ENCODE results near the gene DUSP11. TPM values are rescaled to one million over a fixed set of nuclear protein-coding genes. Genes with fewer than 3 reads are reported as not detected.
"Not testable (repeated sequence)": the region's sequence is repeated elsewhere in the genome, so short reads cannot be mapped to it uniquely, and the experiment has no call there.

DUSP11 gene
- total RNA-seq, 1 experiment from 2014 or later = 22.9 TPM

DNA sequence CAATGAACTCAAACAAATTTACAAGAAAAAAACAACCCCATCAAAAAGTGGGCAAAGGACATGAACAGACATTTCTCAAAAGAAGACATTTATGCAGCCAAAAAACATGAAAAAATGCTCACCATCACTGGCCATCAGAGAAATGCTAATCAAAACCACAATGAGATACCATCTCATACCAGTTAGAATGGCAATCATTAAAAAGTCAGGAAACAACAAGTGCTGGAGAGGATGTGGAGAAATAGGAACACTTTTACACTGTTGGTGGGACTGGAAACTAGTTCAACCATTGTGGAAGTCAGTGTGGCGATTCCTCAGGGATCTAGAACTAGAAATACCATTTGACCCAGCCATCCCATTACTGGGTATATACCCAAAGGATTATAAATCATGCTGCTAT is 53.2 kb downstream of the DUSP11 start:
- H3K4me2 ChIP-seq (ENCODE audit: low read length); H4K20me1 ChIP-seq (ENCODE audit: insufficient read depth); H2AFZ ChIP-seq (ENCODE audit: low read depth, low read length, poor library complexity, severe bottlenecking); BruUV-seq (replicated peaks); H3K27me3 ChIP-seq (ENCODE audit: insufficient read depth, low read length); H3K9me3 ChIP-seq (ENCODE audit: control insufficient read depth in 1 of 2, insufficient read depth in 1 of 2, low read depth in 1 of 2, low read length in 2 of 2); intact Hi-C loops (cut with micrococcal nuclease); H3K79me2 ChIP-seq (ENCODE audit: insufficient read depth, low read length); CTCF ChIA-PET; H3K9ac ChIP-seq (ENCODE audit: low read length); POLR2A ChIA-PET; RAD21 ChIA-PET (ENCODE audit: low non-redundant PET in 1 of 2, low total read pairs in 2 of 2, uncharacterized antibody in 2 of 2, unreplicated experiment in 2 of 2); DNase-seq (ENCODE audit: low read depth, low spot score); H3K4me1 ChIP-seq (ENCODE audit: control insufficient read depth in 1 of 2, insufficient read depth in 2 of 2, low read length in 2 of 2); ATAC-seq; H3K4me3 ChIP-seq (replicated peaks in 1 of 2; ENCODE audit: low read depth in 1 of 2, low read length in 2 of 2); H3K9me2 ChIP-seq (ENCODE audit: insufficient read depth); H3K27ac ChIP-seq (ENCODE audit: low read depth, low read length): not testable (repeated sequence)
- H3K36me3 ChIP-seq (ENCODE audit: control insufficient read depth in 1 of 2, insufficient read depth in 2 of 2, low read length in 2 of 2) = peaks cover 2 to 10% of the 10 kb centered on the region in 2 experiments; a peak in 3 of 4 replicates

DNA sequence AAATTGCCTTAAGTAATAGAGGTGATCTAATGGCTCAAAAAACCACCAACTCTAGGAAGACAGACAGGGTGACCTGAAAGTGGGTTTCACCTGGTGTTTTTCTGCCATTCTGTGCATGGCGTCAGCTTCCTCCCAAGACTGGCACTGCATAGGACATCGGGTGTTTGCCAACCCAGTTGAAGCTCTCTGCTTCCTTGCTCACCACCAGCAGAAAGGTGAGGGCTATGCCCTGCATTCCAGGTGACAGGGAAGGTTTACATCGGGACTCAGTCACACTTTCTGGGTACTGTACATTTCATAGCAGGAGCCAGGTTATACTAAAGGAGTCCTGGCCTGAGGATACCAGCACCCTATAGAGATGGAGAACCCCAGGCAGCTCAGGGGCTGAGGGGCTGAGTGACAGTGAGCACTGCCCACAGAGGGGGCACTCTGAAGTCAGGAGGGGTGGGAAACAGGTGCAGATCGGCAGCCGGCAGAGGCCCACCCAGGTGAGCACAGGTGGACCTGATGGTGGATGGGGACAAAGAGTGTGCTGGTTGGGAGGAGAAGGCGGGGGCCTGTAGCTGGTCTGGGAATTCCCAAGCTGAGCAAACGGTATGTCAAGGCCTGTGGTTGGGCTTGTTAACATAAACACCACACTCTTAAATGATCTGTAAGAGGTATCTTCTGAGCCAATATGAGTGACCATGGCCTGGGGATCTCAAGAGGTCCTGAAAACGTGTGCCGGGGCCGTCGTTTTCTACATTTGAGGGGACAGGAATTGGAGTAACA is 60.9 kb downstream of the DUSP11 start:
- intact Hi-C loops (cut with micrococcal nuclease) = no loop called here
- no TSS peak for BruUV-seq (replicated peaks)
- ChIA-PET CTCF (no interaction called here), POLR2A (no interaction called here), RAD21 (ENCODE audit: low non-redundant PET in 1 of 2, low total read pairs in 2 of 2, uncharacterized antibody in 2 of 2, unreplicated experiment in 2 of 2) (no interaction called here)
- Histone ChIP-seq H3K4me3 (replicated peaks in 1 of 2; ENCODE audit: low read depth in 1 of 2, low read length in 2 of 2) (no peak overlapping the region), H3K27ac (ENCODE audit: low read depth, low read length) (no peak overlapping the region), H3K4me2 (ENCODE audit: low read length) (no peak overlapping the region), H3K36me3 (ENCODE audit: control insufficient read depth in 1 of 2, insufficient read depth in 2 of 2, low read length in 2 of 2) (no peaks in the 10 kb centered on the region), H3K9me3 (ENCODE audit: control insufficient read depth in 1 of 2, insufficient read depth in 1 of 2, low read depth in 1 of 2, low read length in 2 of 2) (no peaks in the 10 kb centered on the region), H3K79me2 (ENCODE audit: insufficient read depth, low read length) (no peaks in the 10 kb centered on the region), H3K9me2 (ENCODE audit: insufficient read depth) (no peaks in the 10 kb centered on the region), H3K9ac (ENCODE audit: low read length) (no peak overlapping the region), H3K27me3 (ENCODE audit: insufficient read depth, low read length) (0 out of 2 replicates have a peak, but pooled peaks cover 5% of the 10 kb centered on the region), H3K4me1 (ENCODE audit: control insufficient read depth in 1 of 2, insufficient read depth in 2 of 2, low read length in 2 of 2) (no peaks in the 10 kb centered on the region), H4K20me1 (ENCODE audit: insufficient read depth) (no peaks in the 10 kb centered on the region), H2AFZ (ENCODE audit: low read depth, low read length, poor library complexity, severe bottlenecking) (no peak overlapping the region)
- ATAC-seq (no peak), DNase-seq (ENCODE audit: low read depth, low spot score) (no peak)
- TF ChIP-seq, protein P1, sequence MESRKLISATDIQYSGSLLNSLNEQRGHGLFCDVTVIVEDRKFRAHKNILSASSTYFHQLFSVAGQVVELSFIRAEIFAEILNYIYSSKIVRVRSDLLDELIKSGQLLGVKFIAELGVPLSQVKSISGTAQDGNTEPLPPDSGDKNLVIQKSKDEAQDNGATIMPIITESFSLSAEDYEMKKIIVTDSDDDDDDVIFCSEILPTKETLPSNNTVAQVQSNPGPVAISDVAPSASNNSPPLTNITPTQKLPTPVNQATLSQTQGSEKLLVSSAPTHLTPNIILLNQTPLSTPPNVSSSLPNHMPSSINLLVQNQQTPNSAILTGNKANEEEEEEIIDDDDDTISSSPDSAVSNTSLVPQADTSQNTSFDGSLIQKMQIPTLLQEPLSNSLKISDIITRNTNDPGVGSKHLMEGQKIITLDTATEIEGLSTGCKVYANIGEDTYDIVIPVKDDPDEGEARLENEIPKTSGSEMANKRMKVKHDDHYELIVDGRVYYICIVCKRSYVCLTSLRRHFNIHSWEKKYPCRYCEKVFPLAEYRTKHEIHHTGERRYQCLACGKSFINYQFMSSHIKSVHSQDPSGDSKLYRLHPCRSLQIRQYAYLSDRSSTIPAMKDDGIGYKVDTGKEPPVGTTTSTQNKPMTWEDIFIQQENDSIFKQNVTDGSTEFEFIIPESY (IDR thresholded peaks at IDR 0.05; ENCODE audit: extremely low read depth, insufficient replicate concordance, low read length) = no peak
- TF ChIP-seq EZH2 (IDR thresholded peaks at IDR 0.05) (no peak), JUND (IDR thresholded peaks at IDR 0.05) (no peak), CEBPB (IDR thresholded peaks at IDR 0.05; ENCODE audit: low read depth) (no peak), ELF1 (IDR thresholded peaks at IDR 0.05; ENCODE audit: borderline replicate concordance, low read depth) (no peak), POLR2A (IDR thresholded peaks at IDR 0.05; ENCODE audit: borderline replicate concordance, extremely low read depth, insufficient read depth, insufficient read length) (no peak), SP1 (IDR thresholded peaks at IDR 0.05; ENCODE audit: low read depth) (no peak), POLR2AphosphoS5 (IDR thresholded peaks at IDR 0.05; ENCODE audit: low read depth, low read length) (no peak)
- TF ChIP-seq, protein P2, sequence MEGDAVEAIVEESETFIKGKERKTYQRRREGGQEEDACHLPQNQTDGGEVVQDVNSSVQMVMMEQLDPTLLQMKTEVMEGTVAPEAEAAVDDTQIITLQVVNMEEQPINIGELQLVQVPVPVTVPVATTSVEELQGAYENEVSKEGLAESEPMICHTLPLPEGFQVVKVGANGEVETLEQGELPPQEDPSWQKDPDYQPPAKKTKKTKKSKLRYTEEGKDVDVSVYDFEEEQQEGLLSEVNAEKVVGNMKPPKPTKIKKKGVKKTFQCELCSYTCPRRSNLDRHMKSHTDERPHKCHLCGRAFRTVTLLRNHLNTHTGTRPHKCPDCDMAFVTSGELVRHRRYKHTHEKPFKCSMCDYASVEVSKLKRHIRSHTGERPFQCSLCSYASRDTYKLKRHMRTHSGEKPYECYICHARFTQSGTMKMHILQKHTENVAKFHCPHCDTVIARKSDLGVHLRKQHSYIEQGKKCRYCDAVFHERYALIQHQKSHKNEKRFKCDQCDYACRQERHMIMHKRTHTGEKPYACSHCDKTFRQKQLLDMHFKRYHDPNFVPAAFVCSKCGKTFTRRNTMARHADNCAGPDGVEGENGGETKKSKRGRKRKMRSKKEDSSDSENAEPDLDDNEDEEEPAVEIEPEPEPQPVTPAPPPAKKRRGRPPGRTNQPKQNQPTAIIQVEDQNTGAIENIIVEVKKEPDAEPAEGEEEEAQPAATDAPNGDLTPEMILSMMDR (IDR thresholded peaks at IDR 0.05 in 2 of 3, conservative IDR thresholded peaks at IDR 0.05 in 1 of 3; ENCODE audit: borderline replicate concordance in 1 of 3, insufficient read depth in 1 of 3, low read depth in 2 of 3, low read length in 2 of 3) = no peak
- TF ChIP-seq, protein P3, sequence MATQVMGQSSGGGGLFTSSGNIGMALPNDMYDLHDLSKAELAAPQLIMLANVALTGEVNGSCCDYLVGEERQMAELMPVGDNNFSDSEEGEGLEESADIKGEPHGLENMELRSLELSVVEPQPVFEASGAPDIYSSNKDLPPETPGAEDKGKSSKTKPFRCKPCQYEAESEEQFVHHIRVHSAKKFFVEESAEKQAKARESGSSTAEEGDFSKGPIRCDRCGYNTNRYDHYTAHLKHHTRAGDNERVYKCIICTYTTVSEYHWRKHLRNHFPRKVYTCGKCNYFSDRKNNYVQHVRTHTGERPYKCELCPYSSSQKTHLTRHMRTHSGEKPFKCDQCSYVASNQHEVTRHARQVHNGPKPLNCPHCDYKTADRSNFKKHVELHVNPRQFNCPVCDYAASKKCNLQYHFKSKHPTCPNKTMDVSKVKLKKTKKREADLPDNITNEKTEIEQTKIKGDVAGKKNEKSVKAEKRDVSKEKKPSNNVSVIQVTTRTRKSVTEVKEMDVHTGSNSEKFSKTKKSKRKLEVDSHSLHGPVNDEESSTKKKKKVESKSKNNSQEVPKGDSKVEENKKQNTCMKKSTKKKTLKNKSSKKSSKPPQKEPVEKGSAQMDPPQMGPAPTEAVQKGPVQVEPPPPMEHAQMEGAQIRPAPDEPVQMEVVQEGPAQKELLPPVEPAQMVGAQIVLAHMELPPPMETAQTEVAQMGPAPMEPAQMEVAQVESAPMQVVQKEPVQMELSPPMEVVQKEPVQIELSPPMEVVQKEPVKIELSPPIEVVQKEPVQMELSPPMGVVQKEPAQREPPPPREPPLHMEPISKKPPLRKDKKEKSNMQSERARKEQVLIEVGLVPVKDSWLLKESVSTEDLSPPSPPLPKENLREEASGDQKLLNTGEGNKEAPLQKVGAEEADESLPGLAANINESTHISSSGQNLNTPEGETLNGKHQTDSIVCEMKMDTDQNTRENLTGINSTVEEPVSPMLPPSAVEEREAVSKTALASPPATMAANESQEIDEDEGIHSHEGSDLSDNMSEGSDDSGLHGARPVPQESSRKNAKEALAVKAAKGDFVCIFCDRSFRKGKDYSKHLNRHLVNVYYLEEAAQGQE (IDR thresholded peaks at IDR 0.05; ENCODE audit: low read depth) = no peak
- TF ChIP-seq, protein P4, sequence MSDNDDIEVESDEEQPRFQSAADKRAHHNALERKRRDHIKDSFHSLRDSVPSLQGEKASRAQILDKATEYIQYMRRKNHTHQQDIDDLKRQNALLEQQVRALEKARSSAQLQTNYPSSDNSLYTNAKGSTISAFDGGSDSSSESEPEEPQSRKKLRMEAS (IDR thresholded peaks at IDR 0.05) = no peak

Measured in HCT116 (cell line).